PC-3 (cell line): ENCODE results near the gene ACAP3. TPM values are rescaled to one million over a fixed set of nuclear protein-coding genes. Genes with fewer than 3 reads are reported as not detected.

ENCODE experiments used
- ATAC-seq: fragments of 200-7000 bp; cut with Tn5 transposase; 2 replicates; pipeline ENCODE4 v1.9.1; 2020; ENCODE audit warnings: mild to moderate bottlenecking, moderate library complexity
- BruUV-seq: library from RNA; stranded (reverse); fragments of 400-500 nt; replicated peaks from 2 replicates; lab custom pipeline; 2021; lab: Mats Ljungman, UMichigan
- CTCF ChIA-PET: fragments of 300-600 bp; sonication (Branson Sonifier 250); formaldehyde crosslinking; loops from one replicate; lab custom pipeline; 2022; ENCODE audit warnings: antibody characterized with exemption; lab: Charles Lee
- POLR2A ChIA-PET: fragments of 300-600 bp; sonication (Branson Sonifier 250); formaldehyde crosslinking; loops from one replicate; lab custom pipeline; 2022; ENCODE audit warnings: antibody characterized with exemption; ENCODE audit not compliant: unreplicated experiment; lab: Charles Lee
- DNase-seq: peaks from one replicate; pipeline ENCODE4 v3.0.0-alpha.2; 2015
- H2AFZ ChIP-seq: fragments of 300-600 bp; sonication (generic); 2 replicates; pipeline ENCODE4 v1.6.0; 2016; ENCODE audit warnings: antibody characterized with exemption, low read length
- H3F3A ChIP-seq: fragments of 300-600 bp; sonication (generic); one replicate; pipeline ENCODE4 v1.6.0; 2017; ENCODE audit warnings: antibody characterized with exemption, low read length, control low read depth, mild to moderate bottlenecking; ENCODE audit not compliant: unreplicated experiment
- H3K27ac ChIP-seq: fragments of 300-600 bp; sonication (generic); 2 replicates; pipeline ENCODE4 v1.5.1; 2016; ENCODE audit warnings: mild to moderate bottlenecking, low read length
- H3K27me3 ChIP-seq: fragments of 300-600 bp; sonication (generic); 2 replicates; pipeline ENCODE4 v1.6.1; 2016; ENCODE audit warnings: low read length, mixed read lengths
- H3K36me3 ChIP-seq: fragments of 300-600 bp; sonication (generic); 2 replicates; pipeline ENCODE4 v1.6.1; 2016; ENCODE audit warnings: low read depth, mixed run types, low read length, mixed read lengths
- H3K4me1 ChIP-seq: fragments of 300-600 bp; sonication (generic); 2 replicates; pipeline ENCODE4 v1.5.1; 2016; ENCODE audit warnings: low read length; ENCODE audit not compliant: insufficient read depth
- H3K4me2 ChIP-seq: fragments of 300-600 bp; sonication (generic); 2 replicates; pipeline ENCODE4 v1.6.0; 2016; ENCODE audit warnings: low read length
- H3K4me3 ChIP-seq: fragments of 300-600 bp; sonication (generic); 2 replicates; pipeline ENCODE4 v1.5.1; 2016; ENCODE audit warnings: mild to moderate bottlenecking, low read length, mixed read lengths
- H3K79me2 ChIP-seq: fragments of 300-600 bp; sonication (generic); 2 replicates; pipeline ENCODE4 v1.6.1; 2017; ENCODE audit warnings: low read length, mixed read lengths
- H3K9ac ChIP-seq: fragments of 300-600 bp; sonication (generic); 2 replicates; pipeline ENCODE4 v1.6.0; 2016; ENCODE audit warnings: mild to moderate bottlenecking, low read length
- H3K9me2 ChIP-seq: fragments of 300-600 bp; sonication (generic); replicated peaks from 2 replicates; pipeline ENCODE4 v1.6.1; 2016; ENCODE audit warnings: mixed run types, low read length, mixed read lengths
- H3K9me3 ChIP-seq: fragments of 300-600 bp; sonication (generic); 2 replicates; pipeline ENCODE4 v1.6.1; 2016; ENCODE audit warnings: low read length, mixed read lengths
- H4K20me1 ChIP-seq: fragments of 300-600 bp; sonication (generic); 2 replicates; pipeline ENCODE4 v1.6.1; 2016; ENCODE audit warnings: low read length, mixed read lengths
- CTCF ChIP-seq: fragments of 300-600 bp; sonication (generic); conservative IDR thresholded peaks from 2 replicates; pipeline ENCODE4 v1.5.1; 2017; ENCODE audit warnings: antibody characterized with exemption, low read depth, mild to moderate bottlenecking, low read length
- EZH2 ChIP-seq: fragments of 300-600 bp; sonication (generic); IDR thresholded peaks from one replicate; pipeline ENCODE4 v1.6.1; 2017; ENCODE audit warnings: antibody characterized with exemption, mild to moderate bottlenecking, low read length; ENCODE audit not compliant: unreplicated experiment
- EZH2phosphoT487 ChIP-seq: fragments of 300-600 bp; sonication (generic); IDR thresholded peaks from 2 replicates; pipeline ENCODE4 v1.6.1; 2018; ENCODE audit warnings: mild to moderate bottlenecking, antibody characterized with exemption, low read length, borderline replicate concordance
- intact Hi-C: fragments of 100-400 bp; cut with micrococcal nuclease; formaldehyde crosslinking; loops from 2 replicates; pipeline ENCODE4 v1.9.0; 2023
- total RNA-seq: library from RNA; depleted of rRNA; stranded (reverse); fragments of >200 nt; gene quantifications from 2 replicates; pipeline ENCODE4 v1.2.3, GENCODE V29; 2014

The ACAP3 gene
- total RNA-seq, 1 experiment from 2014 or later: 116 TPM

DNA sequence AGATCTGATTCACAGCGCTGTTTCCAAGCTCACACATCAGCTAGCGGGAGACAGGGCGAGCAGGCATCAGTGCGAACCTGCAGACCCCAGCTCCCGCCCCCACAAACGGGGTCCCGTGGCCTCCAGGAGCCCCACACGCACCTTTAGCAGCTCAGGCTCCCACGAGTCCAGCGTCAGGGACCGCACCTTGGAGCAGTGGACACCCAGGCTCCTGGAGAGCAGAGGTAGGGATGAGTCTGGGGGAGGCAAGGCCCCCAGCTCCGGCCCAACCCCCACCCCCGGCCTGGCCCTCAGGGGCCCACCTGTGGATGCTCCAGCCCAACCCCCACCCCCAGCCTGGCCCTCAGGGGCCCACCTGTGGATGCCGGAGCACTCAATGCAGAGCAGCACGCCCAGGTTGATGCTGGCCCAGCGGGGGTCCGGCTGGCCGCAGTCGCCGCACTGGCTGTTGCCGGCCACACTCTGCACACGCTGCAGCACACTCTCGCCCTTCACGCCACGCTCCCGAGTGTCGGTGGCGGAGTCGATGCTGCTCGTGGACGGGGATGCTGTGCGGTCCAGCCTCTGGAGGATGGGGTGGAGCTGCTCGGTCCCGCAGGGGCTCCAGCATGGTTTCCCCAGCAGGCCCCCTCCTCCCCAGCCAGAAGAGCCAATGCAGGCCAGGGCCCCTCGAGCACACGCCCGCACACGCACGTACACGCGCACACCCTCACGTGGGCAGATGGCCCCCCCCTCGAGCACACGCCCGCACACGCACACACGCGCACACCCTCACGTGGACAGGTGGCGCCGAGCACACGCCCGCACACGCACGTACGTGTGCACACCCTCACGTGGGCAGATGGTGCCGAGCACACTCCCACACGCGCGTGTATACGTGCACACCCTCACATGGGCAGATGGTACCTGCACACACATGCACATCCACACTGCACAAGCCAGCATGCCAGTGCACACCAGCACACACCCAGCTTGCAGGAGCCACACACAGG is 11.4 kb downstream of the ACAP3 start:
- ATAC-seq (no peak), DNase-seq (no peak)
- Histone ChIP-seq H3K4me1 (peaks cover 4% of the 10 kb centered on the region), H3K79me2 (no peaks in the 10 kb centered on the region), H3K9me3 (no peaks in the 10 kb centered on the region), H3K4me2 (no peak overlapping the region), H3K36me3 (no peaks in the 10 kb centered on the region), H3K9me2 (no peaks in the 10 kb centered on the region), H3K27ac (no peak overlapping the region), H4K20me1 (no peaks in the 10 kb centered on the region), H3K4me3 (no peak overlapping the region), H2AFZ (no peak overlapping the region), H3F3A (no peaks in the 10 kb centered on the region), H3K9ac (no peak overlapping the region), H3K27me3 (no peaks in the 10 kb centered on the region)
- TF ChIP-seq EZH2 (no peak), EZH2phosphoT487 (no peak), CTCF (no peak)
- CTCF ChIA-PET: no interaction called here
- POLR2A ChIA-PET: no interaction called here
- intact Hi-C loops: no loop called here
- BruUV-seq: no TSS peak

GRCh38 chr1:1295154-1295923 is 12.4 kb downstream of the ACAP3 start:
- ATAC-seq (no peak), DNase-seq (no peak)
- ChIA-PET CTCF (no interaction called here), POLR2A (no interaction called here)
- Histone ChIP-seq H3K9ac (no peak overlapping the region), H3K36me3 (no peaks in the 10 kb centered on the region), H3K4me1 (peaks cover 12% of the 10 kb centered on the region), H4K20me1 (no peaks in the 10 kb centered on the region), H3K79me2 (no peaks in the 10 kb centered on the region), H3F3A (no peaks in the 10 kb centered on the region), H3K27ac (no peak overlapping the region), H3K27me3 (no peaks in the 10 kb centered on the region), H3K4me2 (no peak overlapping the region), H3K4me3 (no peak overlapping the region), H3K9me3 (no peaks in the 10 kb centered on the region), H3K9me2 (no peaks in the 10 kb centered on the region), H2AFZ (no peak overlapping the region)
- intact Hi-C loops: no loop called here
- no TSS peak for BruUV-seq
- TF ChIP-seq EZH2: no peak
- TF ChIP-seq EZH2phosphoT487: no peak
- no peak for TF ChIP-seq CTCF
